ENCODE data around the gene VIPR2. TPM values are rescaled to one million over a fixed set of nuclear protein-coding genes. Genes with fewer than 3 reads are reported as not detected.

The VIPR2 gene
- total and polyA plus RNA-seq, 11 donors = 3.3 to 27.0 (median 18.5) TPM

- Histone ChIP-seq H3K36me3 (no peaks in the 10 kb centered on the region), H3K27me3 (no peaks in the 10 kb centered on the region), H3K9me3 (no peaks in the 10 kb centered on the region), H3K4me1 (peaks cover 0 to 31% (median 17%) of the 10 kb centered on the region in 12 donors), H3K4me3 (no peak overlapping the region), H3K27ac (no peak overlapping the region)
- no peak for ATAC-seq
- WGBS, 4 donors = 81 to 92% (median 89%) methylated on average over 3 of the region's 3 CpGs
- DNase-seq = no peak
- TF ChIP-seq CTCF (IDR thresholded peaks at IDR 0.05) (no peak), POLR2A (IDR thresholded peaks at IDR 0.05) (no peak)
- intact Hi-C loops (cut with DNase I) = no loop called here
These were observed 126.9 kb downstream of the VIPR2 start for GRCh38 chr7:159017741-159018140.

GRCh38 chr7:159017210-159017609, 127.5 kb downstream of the VIPR2 start:
- H3K9me3 ChIP-seq = no peaks in the 10 kb centered on the region
- no peaks in the 10 kb centered on the region for H3K36me3 ChIP-seq
- WGBS, 4 donors = 88 to 94% (median 90%) methylated on average over 10 of the region's 10 CpGs
- ATAC-seq (no peak), DNase-seq (peak in 1 of 5 donors; percentile 38)
- TF ChIP-seq CTCF (IDR thresholded peaks at IDR 0.05) (no peak), POLR2A (IDR thresholded peaks at IDR 0.05) (no peak)
- no peak overlapping the region for H3K27ac ChIP-seq
- H3K4me3 ChIP-seq = no peak overlapping the region
- H3K4me1 ChIP-seq = peaks cover 0 to 36% (median 22%) of the 10 kb centered on the region in 12 donors
- intact Hi-C loops (cut with DNase I) = no loop called here
- no peaks in the 10 kb centered on the region for H3K27me3 ChIP-seq

- no peaks in the 10 kb centered on the region for H3K27me3 ChIP-seq
- peaks cover 0 to 42% (median 24%) of the 10 kb centered on the region in 12 donors for H3K4me1 ChIP-seq
- DNase-seq (peak in 1 of 5 donors; percentile 9), ATAC-seq (no peak)
- TF ChIP-seq POLR2A (IDR thresholded peaks at IDR 0.05) (no peak), CTCF (IDR thresholded peaks at IDR 0.05) (no peak)
- no peak overlapping the region for H3K27ac ChIP-seq
- no peaks in the 10 kb centered on the region for H3K9me3 ChIP-seq
- intact Hi-C loops (cut with DNase I) = no loop called here
- no peak overlapping the region for H3K4me3 ChIP-seq
- 88 to 95% (median 89%) methylated on average over 19 of the region's 19 CpGs for WGBS, 4 donors
- no peaks in the 10 kb centered on the region for H3K36me3 ChIP-seq
These were observed 128.1 kb downstream of the VIPR2 start for GRCh38 chr7:159016591-159016990.

GRCh38 chr7:159015454-159016410, 128.9 kb downstream of the VIPR2 start:
- Histone ChIP-seq H3K27me3 (no peaks in the 10 kb centered on the region), H3K36me3 (no peaks in the 10 kb centered on the region), H3K27ac (peak overlapping the region in 10 of 12 donors; percentile 68 to 88 (median 80)), H3K4me1 (peaks cover 0 to 45% (median 24%) of the 10 kb centered on the region in 12 donors), H3K4me3 (no peak overlapping the region), H3K9me3 (no peaks in the 10 kb centered on the region)
- no peak for TF ChIP-seq POLR2A (IDR thresholded peaks at IDR 0.05)
- TF ChIP-seq CTCF (IDR thresholded peaks at IDR 0.05) = no peak
- WGBS, 4 donors = 51 to 67% (median 57%) methylated on average over 24 of the region's 24 CpGs
- ATAC-seq = peak; percentile 86 to 90 (median 88)
- DNase-seq = peak; percentile 70 to 87 (median 77)
- intact Hi-C loops (cut with DNase I) = no loop called here
